MM.1S (cell line): ENCODE data around the gene USP30.
A peak's percentile ranks its signal among the peaks of the same experiment; 100 is the strongest.

Experiments
- DNase-seq: peaks from one replicate; pipeline ENCODE4 v3.0.0-alpha.2; 2015
- H2AFZ ChIP-seq: fragments of 300-600 bp; sonication (generic); 2 replicates; pipeline ENCODE4 v1.6.0; 2016; ENCODE audit warnings: antibody characterized with exemption, low read length
- H3F3A ChIP-seq: fragments of 300-600 bp; sonication (generic); 2 replicates; pipeline ENCODE4 v1.6.1; 2016; ENCODE audit warnings: mild to moderate bottlenecking, antibody characterized with exemption, low read length, moderate library complexity, mixed read lengths; ENCODE audit not compliant: insufficient read depth
- H3K27ac ChIP-seq: fragments of 300-600 bp; sonication (generic); 2 replicates; pipeline ENCODE4 v1.5.1; 2016; ENCODE audit warnings: mild to moderate bottlenecking, low read length
- H3K27me3 ChIP-seq: fragments of 300-600 bp; sonication (generic); replicated peaks from 2 replicates; pipeline ENCODE4 v1.6.0; 2016; ENCODE audit warnings: low read length; ENCODE audit not compliant: insufficient read depth
- H3K36me3 ChIP-seq: fragments of 300-600 bp; sonication (generic); replicated peaks from 2 replicates; pipeline ENCODE4 v1.6.1; 2016; ENCODE audit warnings: mild to moderate bottlenecking, low read length, mixed read lengths; ENCODE audit not compliant: insufficient read depth
- H3K4me1 ChIP-seq: fragments of 300-600 bp; sonication (generic); 2 replicates; pipeline ENCODE4 v1.6.1; 2016; ENCODE audit warnings: low read length, mixed read lengths
- H3K4me2 ChIP-seq: fragments of 300-600 bp; sonication (generic); 2 replicates; pipeline ENCODE4 v1.6.0; 2016; ENCODE audit warnings: low read depth, low read length
- H3K4me3 ChIP-seq: fragments of 300-600 bp; sonication (generic); 2 replicates; pipeline ENCODE4 v1.5.1; 2016; ENCODE audit warnings: low read length, mixed read lengths
- H3K79me2 ChIP-seq: fragments of 300-600 bp; sonication (generic); 2 replicates; pipeline ENCODE4 v1.6.1; 2016; ENCODE audit warnings: mixed run types, low read length, mixed read lengths
- H3K9ac ChIP-seq: fragments of 300-600 bp; sonication (generic); 2 replicates; pipeline ENCODE4 v1.6.1; 2016; ENCODE audit warnings: low read length, mixed read lengths
- H3K9me2 ChIP-seq: fragments of 300-600 bp; sonication (generic); replicated peaks from 2 replicates; pipeline ENCODE4 v1.6.1; 2016; ENCODE audit warnings: mild to moderate bottlenecking, low read length, mixed read lengths; ENCODE audit not compliant: insufficient read depth
- H3K9me3 ChIP-seq: fragments of 300-600 bp; sonication (generic); replicated peaks from 2 replicates; pipeline ENCODE4 v1.6.1; 2016; ENCODE audit warnings: mild to moderate bottlenecking, low read length, mixed read lengths; ENCODE audit not compliant: insufficient read depth
- H4K20me1 ChIP-seq: fragments of 300-600 bp; sonication (generic); 2 replicates; pipeline ENCODE4 v1.6.1; 2016; ENCODE audit warnings: mild to moderate bottlenecking, low read length, moderate library complexity, mixed read lengths; ENCODE audit not compliant: insufficient read depth
- CTCF ChIP-seq: fragments of 300-600 bp; sonication (generic); IDR thresholded peaks from 2 replicates; pipeline ENCODE4 v1.5.1; 2016; ENCODE audit warnings: antibody characterized with exemption, low read length, mixed read lengths
- EZH2 ChIP-seq: fragments of 300-600 bp; sonication (generic); optimal IDR thresholded peaks from 2 replicates; pipeline ENCODE3; 2017; ENCODE audit warnings: low read depth, mild to moderate bottlenecking, antibody characterized with exemption, low read length, mixed read lengths
- EZH2phosphoT487 ChIP-seq: fragments of 300-600 bp; sonication (generic); IDR thresholded peaks from 2 replicates; pipeline ENCODE4 v1.6.1; 2018; ENCODE audit warnings: antibody characterized with exemption, low read length

USP30 gene

GRCh38 chr12:109089683-109090082, 37.3 kb downstream of the USP30 start:
- Histone ChIP-seq H3F3A (no peaks in the 10 kb centered on the region), H2AFZ (no peak overlapping the region), H3K4me2 (no peak overlapping the region), H3K27me3 (no peaks in the 10 kb centered on the region), H3K9ac (no peak overlapping the region), H3K4me3 (no peak overlapping the region), H3K27ac (no peak overlapping the region), H3K9me2 (no peaks in the 10 kb centered on the region), H3K79me2 (peaks cover 28% of the 10 kb centered on the region), H3K9me3 (no peaks in the 10 kb centered on the region), H4K20me1 (no peaks in the 10 kb centered on the region), H3K36me3 (no peaks in the 10 kb centered on the region), H3K4me1 (peaks cover 19% of the 10 kb centered on the region)
- DNase-seq = no peak
- TF ChIP-seq CTCF (no peak), EZH2phosphoT487 (no peak), EZH2 (no peak)

- peak overlapping the region; percentile 91 for H2AFZ ChIP-seq
- no peak for DNase-seq
- H3K9me2 ChIP-seq = no peaks in the 10 kb centered on the region
- H3K4me3 ChIP-seq = peak overlapping the region; percentile 86
- H3K4me2 ChIP-seq = peak overlapping the region; percentile 99
- peak overlapping the region; percentile 41; the same call in 1 of the 2 replicates for H3K27ac ChIP-seq
- no peaks in the 10 kb centered on the region for H4K20me1 ChIP-seq
- no peaks in the 10 kb centered on the region for H3F3A ChIP-seq
- H3K27me3 ChIP-seq = no peaks in the 10 kb centered on the region
- H3K4me1 ChIP-seq = peaks cover 19% of the 10 kb centered on the region
- no peaks in the 10 kb centered on the region for H3K9me3 ChIP-seq
- H3K79me2 ChIP-seq = peaks cover 28% of the 10 kb centered on the region
- TF ChIP-seq EZH2phosphoT487 (no peak), CTCF (no peak), EZH2 (no peak)
- H3K9ac ChIP-seq = peak overlapping the region; percentile 80
- H3K36me3 ChIP-seq = no peaks in the 10 kb centered on the region
Measured at GRCh38 chr12:109092497-109093021, 40.2 kb downstream of the USP30 start.

- no peaks in the 10 kb centered on the region for H3F3A ChIP-seq
- H3K4me2 ChIP-seq = peak within 1 kb of the TSS; percentile 99
- peak within 1 kb of the TSS; percentile 86 for H3K4me3 ChIP-seq
- H2AFZ ChIP-seq = peak within 1 kb of the TSS; percentile 91
- H3K9ac ChIP-seq = peak within 1 kb of the TSS; percentile 80
- H3K36me3 ChIP-seq = no peaks in the 10 kb centered on the region
- no peaks in the 10 kb centered on the region for H3K9me3 ChIP-seq
- DNase-seq = peak; percentile 96
- no peaks in the 10 kb centered on the region for H3K27me3 ChIP-seq
- H4K20me1 ChIP-seq = no peaks in the 10 kb centered on the region
- peaks cover 19% of the 10 kb centered on the region for H3K4me1 ChIP-seq
- peak within 1 kb of the TSS; percentile 41; the same call in 1 of the 2 replicates for H3K27ac ChIP-seq
- H3K9me2 ChIP-seq = no peaks in the 10 kb centered on the region
- H3K79me2 ChIP-seq = peaks cover 30% of the 10 kb centered on the region
- peak; percentile 92 for TF ChIP-seq CTCF
- no peak for TF ChIP-seq EZH2
Measured at GRCh38 chr12:109093022-109093918, 40.9 kb downstream of the USP30 start, which contains the start of gene ALKBH2. Gene ALKBH2, minus strand, starts transcription at chr12:109093472. Its CDS starts 686 bp downstream, at chr12:109092786.
